CD4-positive, alpha-beta T cell treated with Interleukin-21 for 1 hour (primary cell): Measurements from ENCODE around the gene SMARCC2.
A peak's percentile ranks its signal among the peaks of the same experiment; 100 is the strongest.
"Not testable (repeated sequence)": the region's sequence is repeated elsewhere in the genome, so short reads cannot be mapped to it uniquely, and the experiment has no call there.

ENCODE experiments used
- DNase-seq: peaks from one replicate; pipeline ENCODE4 v3.0.0-alpha.2; 2020

SMARCC2 gene

GRCh38 chr12:56118688-56119357, 70.5 kb downstream of the SMARCC2 start:
- no peak for DNase-seq

GRCh38 chr12:56117778-56118687, 71.2 kb downstream of the SMARCC2 start, which contains the start of gene ZC3H10:
Gene ZC3H10, plus strand, starts transcription at chr12:56118266. Its CDS starts 2,297 bp downstream, at chr12:56120563.
- DNase-seq = peak; percentile 99

- DNase-seq = not testable (repeated sequence)
These were observed 72.1 kb downstream of the SMARCC2 start for GRCh38 chr12:56117082-56117706.

- DNase-seq = peak; percentile 95
These were observed 72.8 kb downstream of the SMARCC2 start, which contains the start of gene RPL41 for GRCh38 chr12:56116267-56117081. Gene RPL41, plus strand, starts transcription at chr12:56116633.

- no peak for DNase-seq
These were observed 74.0 kb downstream of the SMARCC2 start for GRCh38 chr12:56115329-56115728.

- DNase-seq = no peak
These were observed 75.2 kb downstream of the SMARCC2 start for GRCh38 chr12:56114084-56114483.
